ENCODE measurements around the gene UXT.
"Not testable (repeated sequence)": the region's sequence is repeated elsewhere in the genome, so short reads cannot be mapped to it uniquely, and the experiment has no call there.

DNA sequence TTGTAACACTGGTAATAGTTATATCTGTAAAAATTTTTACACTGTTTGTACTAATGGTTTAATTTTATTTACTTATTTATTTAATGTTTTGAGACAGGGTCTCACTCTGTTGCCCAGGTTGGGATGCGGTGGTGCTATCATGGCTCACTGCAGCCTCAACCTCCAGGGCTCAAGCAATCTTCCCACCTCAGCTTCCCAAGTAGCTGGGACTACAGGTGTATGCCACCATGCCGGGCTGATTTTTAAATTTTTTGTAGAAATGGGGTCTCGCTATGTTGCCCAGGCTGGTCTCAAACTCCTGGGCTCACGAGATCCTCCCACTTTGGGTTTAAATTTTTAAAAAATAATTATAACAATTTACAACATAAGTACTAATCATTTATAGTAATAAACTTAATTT is 55.9 kb downstream of the UXT start:
- TF ChIP-seq L3MBTL2 (conservative IDR thresholded peaks at IDR 0.05); FOXM1 (IDR thresholded peaks at IDR 0.05; ENCODE audit: borderline replicate concordance); FOXA1 (IDR thresholded peaks at IDR 0.05); SP1 (IDR thresholded peaks at IDR 0.05); ARNT (IDR thresholded peaks at IDR 0.05); BHLHE40 (IDR thresholded peaks at IDR 0.05; ENCODE audit: borderline replicate concordance); TARDBP (IDR thresholded peaks at IDR 0.05); ELF4 (IDR thresholded peaks at IDR 0.05): not testable (repeated sequence)

Data from HEK293T (cell line).